Glutamatergic neuron (in vitro differentiated cells): Measurements from ENCODE around the gene WDR75. TPM values are rescaled to one million over a fixed set of nuclear protein-coding genes. Genes with fewer than 3 reads are reported as not detected.

Source experiments
- DNase-seq: peaks from one replicate; pipeline ENCODE4 v3.0.0; 2022
- H3K27ac Mint-ChIP-seq: one replicate; pipeline ENCODE4 v1.8.0; 2020; ENCODE audit warnings: mild to moderate bottlenecking, mixed read lengths, inconsistent platforms; ENCODE audit not compliant: unreplicated experiment
- H3K27me3 Mint-ChIP-seq: one replicate; pipeline ENCODE4 v1.8.0; 2020; ENCODE audit warnings: mild to moderate bottlenecking, moderate library complexity, mixed read lengths, inconsistent platforms; ENCODE audit not compliant: unreplicated experiment
- H3K36me3 Mint-ChIP-seq: one replicate; pipeline ENCODE4 v1.8.0; 2020; ENCODE audit warnings: mild to moderate bottlenecking, mixed read lengths, inconsistent platforms; ENCODE audit not compliant: unreplicated experiment
- H3K4me1 Mint-ChIP-seq: one replicate; pipeline ENCODE4 v1.8.0; 2020; ENCODE audit warnings: mild to moderate bottlenecking, low read depth, mixed read lengths, inconsistent platforms; ENCODE audit not compliant: unreplicated experiment
- H3K4me3 Mint-ChIP-seq: one replicate; pipeline ENCODE4 v1.8.0; 2020; ENCODE audit warnings: mild to moderate bottlenecking, mixed read lengths, inconsistent platforms; ENCODE audit not compliant: unreplicated experiment
- H3K9me3 Mint-ChIP-seq: one replicate; pipeline ENCODE4 v1.8.0; 2020; ENCODE audit warnings: mild to moderate bottlenecking, moderate library complexity, mixed read lengths, inconsistent platforms; ENCODE audit not compliant: unreplicated experiment
- CTCF ChIP-seq: fragments of 200-600 bp; sonication (generic); IDR thresholded peaks from one replicate; pipeline ENCODE4 v1.5.0; 2021; ENCODE audit not compliant: partially characterized antibody, unreplicated experiment
- total RNA-seq: library from RNA; stranded (reverse); fragmentation: NEBNext Ultra II Directional; extraction: Animal tissue kit (Norgen Biotek cat#: 25700); gene quantifications from one replicate; pipeline ENCODE4 v1.2.1, GENCODE V29; 2021; ENCODE audit not compliant: unreplicated experiment

WDR75 gene
- total RNA-seq, 1 donor from 2014 or later, result 41.4 TPM

GRCh38 chr2:189487283-189488007 is 46.2 kb downstream of the WDR75 start:
- Mint-ChIP-seq H3K36me3 (no peaks in the 10 kb centered on the region), H3K4me1 (no peaks in the 10 kb centered on the region), H3K9me3 (no peaks in the 10 kb centered on the region), H3K27ac (no peak overlapping the region), H3K4me3 (no peak overlapping the region), H3K27me3 (peaks cover 5% of the 10 kb centered on the region)
- no peak for TF ChIP-seq CTCF
- no peak for DNase-seq

- Mint-ChIP-seq H3K27ac (no peak overlapping the region), H3K36me3 (no peaks in the 10 kb centered on the region), H3K4me3 (no peak overlapping the region), H3K9me3 (no peaks in the 10 kb centered on the region), H3K27me3 (peaks cover 5% of the 10 kb centered on the region), H3K4me1 (no peaks in the 10 kb centered on the region)
- TF ChIP-seq CTCF, result no peak
- DNase-seq, result no peak
These were observed 46.7 kb downstream of the WDR75 start for GRCh38 chr2:189488008-189488310.

DNA sequence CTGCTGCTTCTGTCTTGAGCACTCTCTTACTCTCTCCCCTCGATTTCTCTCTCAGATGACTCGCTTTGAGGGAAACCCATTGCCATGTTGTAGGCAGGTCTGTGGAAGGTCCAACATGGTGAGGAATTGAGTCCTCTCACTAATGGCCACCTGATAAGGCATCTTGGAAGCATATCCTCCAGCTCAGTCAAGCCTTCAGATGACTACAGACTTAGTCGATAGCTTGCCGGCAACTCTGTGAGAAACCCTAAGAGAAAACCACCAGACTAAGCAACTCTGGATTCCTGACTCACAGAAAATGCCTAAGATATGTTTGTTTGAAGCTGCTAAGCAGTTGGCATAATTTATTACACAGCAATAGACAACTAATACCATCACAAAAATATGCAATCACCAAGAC is 51.2 kb downstream of the WDR75 start:
- Mint-ChIP-seq H3K27me3 (no peaks in the 10 kb centered on the region), H3K36me3 (no peaks in the 10 kb centered on the region), H3K4me1 (no peaks in the 10 kb centered on the region), H3K4me3 (no peak overlapping the region), H3K27ac (no peak overlapping the region), H3K9me3 (no peaks in the 10 kb centered on the region)
- no peak for DNase-seq
- no peak for TF ChIP-seq CTCF

GRCh38 chr2:189498205-189498604 is 56.9 kb downstream of the WDR75 start:
- Mint-ChIP-seq H3K4me1 (no peaks in the 10 kb centered on the region), H3K4me3 (no peak overlapping the region), H3K9me3 (no peaks in the 10 kb centered on the region), H3K27ac (no peak overlapping the region), H3K36me3 (no peaks in the 10 kb centered on the region), H3K27me3 (peaks cover 1% of the 10 kb centered on the region)
- no peak for TF ChIP-seq CTCF
- no peak for DNase-seq

GRCh38 chr2:189499137-189499536 is 57.9 kb downstream of the WDR75 start:
- Mint-ChIP-seq H3K9me3 (no peaks in the 10 kb centered on the region), H3K4me1 (no peaks in the 10 kb centered on the region), H3K27me3 (peaks cover 1% of the 10 kb centered on the region)

More at GRCh38 chr2:189499137-189499536, 57.9 kb downstream of the WDR75 start:
- no peak overlapping the region for H3K27ac Mint-ChIP-seq
- no peak for DNase-seq
- no peaks in the 10 kb centered on the region for H3K36me3 Mint-ChIP-seq
- TF ChIP-seq CTCF, result no peak
- no peak overlapping the region for H3K4me3 Mint-ChIP-seq
